Dedifferentiated amniotic fluid mesenchymal stem cell (primary cell): ENCODE measurements around the gene GPR137.
A peak's percentile ranks its signal among the peaks of the same experiment; 100 is the strongest.

ENCODE experiments used
- DNase-seq: peaks from one replicate; pipeline ENCODE4 v3.0.0-alpha.2; 2016; ENCODE audit errors: extremely low spot score

Gene GPR137

GRCh38 chr11:64263947-64264317, 21.7 kb upstream of the GPR137 start:
- DNase-seq, result no peak

- DNase-seq, result no peak
Measured at GRCh38 chr11:64264371-64264852, 21.2 kb upstream of the GPR137 start.

DNA sequence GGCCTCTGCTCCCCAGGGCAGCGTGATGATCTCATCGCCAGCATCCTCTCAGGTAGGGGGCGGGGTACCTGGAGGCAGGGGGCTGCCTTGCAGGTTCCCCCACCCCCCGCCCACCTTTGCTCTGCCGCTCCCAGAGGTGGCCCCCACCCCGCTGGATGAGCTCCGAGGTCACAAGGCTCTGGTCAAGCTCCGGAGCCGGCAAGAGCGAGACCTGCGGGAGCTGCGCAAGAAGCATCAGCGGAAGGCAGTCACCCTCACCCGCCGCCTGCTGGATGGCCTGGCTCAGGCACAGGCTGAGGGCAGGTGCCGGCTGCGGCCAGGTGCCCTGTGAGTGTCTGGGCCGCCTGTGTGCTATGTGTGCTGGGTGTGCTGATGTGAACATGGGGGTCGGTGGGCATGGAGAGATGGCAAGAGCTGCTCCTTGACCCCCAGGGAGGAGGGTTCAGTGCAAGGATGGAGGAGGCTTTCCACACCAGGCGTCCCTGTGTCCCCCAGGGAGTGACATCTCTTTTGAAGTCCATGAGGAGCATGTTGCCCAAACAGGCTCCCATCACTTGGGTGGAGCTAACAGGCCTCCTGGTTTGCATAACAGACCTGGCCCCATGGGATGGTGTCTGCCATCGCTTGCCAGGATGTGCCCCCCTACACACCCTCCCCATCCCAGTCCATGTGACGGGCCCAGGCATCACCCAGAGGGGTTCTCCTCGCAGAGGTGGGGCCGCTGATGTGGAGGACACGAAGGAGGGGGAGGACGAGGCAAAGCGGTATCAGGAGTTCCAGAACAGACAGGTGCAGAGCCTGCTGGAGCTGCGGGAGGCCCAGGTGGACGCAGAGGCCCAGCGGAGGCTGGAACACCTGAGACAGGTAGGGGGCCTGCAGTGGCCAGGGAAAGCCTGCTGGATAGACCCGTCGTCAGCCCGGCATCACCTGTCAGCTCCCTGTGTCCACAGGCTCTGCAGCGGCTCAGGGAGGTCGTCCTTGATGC, 20.2 kb upstream of the GPR137 start:
- no peak for DNase-seq

GRCh38 chr11:64266339-64266738, 19.3 kb upstream of the GPR137 start:
- DNase-seq, result no peak

DNA sequence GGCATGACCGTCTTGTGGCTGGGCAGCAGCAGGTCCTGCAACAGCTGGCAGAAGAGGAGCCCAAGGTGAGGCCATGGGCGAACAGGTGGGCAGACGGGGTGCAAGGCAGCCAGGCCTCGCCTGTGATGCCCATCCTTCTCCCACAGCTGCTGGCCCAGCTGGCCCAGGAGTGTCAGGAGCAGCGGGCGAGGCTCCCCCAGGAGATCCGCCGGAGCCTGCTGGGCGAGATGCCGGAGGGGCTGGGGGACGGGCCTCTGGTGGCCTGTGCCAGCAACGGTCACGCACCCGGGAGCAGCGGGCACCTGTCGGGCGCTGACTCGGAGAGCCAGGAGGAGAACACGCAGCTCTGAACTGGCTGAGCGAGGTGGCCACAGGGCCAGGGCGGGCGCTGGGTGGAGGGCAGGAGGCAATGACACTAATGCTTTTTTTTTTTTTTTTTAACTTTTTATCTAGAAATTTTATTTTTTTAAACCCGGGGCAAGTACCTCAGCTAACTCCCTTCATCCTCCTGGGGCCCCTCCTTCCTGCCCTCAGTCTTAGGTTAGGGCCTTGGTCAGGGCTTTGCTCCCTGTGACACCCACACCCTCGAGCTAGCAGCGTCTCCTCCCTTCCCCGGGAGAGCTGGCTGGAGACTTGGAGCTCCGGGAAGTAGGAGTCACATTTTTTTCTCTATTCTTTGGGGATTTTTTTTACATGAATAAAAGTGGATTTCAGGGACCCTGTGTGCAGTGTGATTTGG, 18.3 kb upstream of the GPR137 start:
- no peak for DNase-seq

GRCh38 chr11:64268025-64268892, 17.4 kb upstream of the GPR137 start:
- DNase-seq, result no peak

- DNase-seq, result no peak
Measured at GRCh38 chr11:64268893-64269539, 16.6 kb upstream of the GPR137 start.

DNA sequence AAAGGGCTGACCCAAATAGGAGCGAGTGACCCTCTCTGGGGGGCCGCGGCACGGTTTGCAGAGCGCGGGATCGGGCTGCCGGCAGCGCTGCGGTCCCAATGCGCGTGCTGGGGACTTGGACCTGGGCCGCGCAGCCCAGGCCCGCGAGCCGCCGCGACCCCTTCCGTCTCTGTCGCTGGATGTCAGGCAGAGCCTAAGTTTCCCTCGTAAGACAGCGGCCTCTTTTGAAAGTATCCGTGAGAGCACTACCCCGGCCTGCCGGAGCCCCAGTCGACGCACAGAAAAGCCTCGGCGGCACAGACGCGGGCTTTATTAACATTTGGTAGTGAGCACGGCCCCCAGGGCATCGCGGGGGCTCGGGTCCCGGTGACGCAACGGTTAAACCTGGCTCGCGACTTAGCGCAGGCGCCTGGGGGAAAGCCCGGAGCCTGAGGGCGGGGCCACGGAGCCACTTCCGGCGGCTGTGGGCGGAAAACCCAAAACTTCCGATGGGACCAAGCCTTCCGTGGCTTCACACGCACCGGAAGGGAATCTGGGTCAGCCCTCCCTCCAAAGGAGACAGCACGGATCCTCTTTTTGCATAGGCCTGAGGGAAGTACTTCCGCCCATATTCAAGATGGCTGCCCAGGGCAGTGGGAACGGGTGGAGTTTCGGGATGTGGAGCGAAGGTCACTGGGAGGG, 16.0 kb upstream of the GPR137 start:
- DNase-seq, result peak; percentile 100

GRCh38 chr11:64275031-64275800, 10.4 kb upstream of the GPR137 start:
- no peak for DNase-seq

DNA sequence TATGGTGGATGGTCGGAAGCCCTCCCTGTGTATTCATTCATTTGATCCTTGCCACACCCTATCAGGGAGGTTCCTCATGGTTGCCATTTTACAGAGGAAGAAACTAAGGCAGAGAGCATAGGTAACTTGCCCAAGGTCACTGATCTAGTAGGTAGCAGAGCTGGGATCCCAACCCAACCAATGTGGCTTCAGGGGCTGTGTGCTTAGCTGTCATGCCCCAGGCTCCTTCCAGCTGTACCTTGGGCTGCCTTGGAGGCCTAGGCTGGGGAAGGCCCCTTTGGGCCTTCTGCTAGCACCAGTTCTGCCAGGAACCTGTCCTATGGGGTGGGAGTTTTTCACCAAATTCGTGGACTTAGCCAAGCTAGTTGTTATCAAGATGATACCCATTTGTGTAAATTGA, 9.8 kb upstream of the GPR137 start:
- no peak for DNase-seq

DNA sequence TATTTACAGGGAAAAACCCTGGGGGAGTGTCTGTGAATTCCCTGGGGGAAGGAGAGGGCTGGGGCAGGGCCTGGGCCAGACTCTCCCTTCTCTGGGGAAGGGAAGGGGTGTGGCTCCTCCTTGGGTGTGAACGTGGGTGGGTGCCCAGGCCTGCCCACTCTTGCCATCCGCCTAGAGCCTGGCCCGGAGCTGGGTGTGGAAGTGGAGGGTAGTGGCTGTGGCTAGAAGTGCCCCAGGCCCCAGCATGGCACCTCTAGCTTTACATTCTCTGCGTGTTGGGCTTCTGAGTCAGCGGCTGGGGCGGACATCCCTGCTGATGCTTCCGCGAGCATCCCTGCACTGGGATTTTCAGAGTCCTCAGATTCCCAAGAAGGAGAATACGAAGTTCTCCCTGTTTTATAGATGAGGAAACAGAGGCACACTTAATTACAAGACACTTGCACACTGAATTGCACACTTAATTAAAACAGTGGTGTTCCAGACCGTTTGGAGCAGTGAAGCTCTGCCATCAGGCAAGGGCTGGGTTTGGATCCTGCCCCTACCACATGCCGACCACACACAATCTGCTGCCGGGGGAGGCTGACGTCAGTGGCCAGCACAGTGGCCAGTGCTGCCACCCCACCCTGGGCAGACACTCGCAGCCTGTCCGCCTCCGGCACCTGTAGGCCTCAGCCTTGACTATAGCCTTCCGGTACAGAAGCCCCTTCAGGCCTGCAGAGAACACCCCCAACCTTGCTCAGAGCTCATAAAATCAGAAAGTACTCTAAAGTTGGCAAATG, 8.8 kb upstream of the GPR137 start:
- DNase-seq, result no peak

GRCh38 chr11:64278576-64279190, 7.0 kb upstream of the GPR137 start:
- DNase-seq, result no peak

- DNase-seq, result no peak
Measured at GRCh38 chr11:64281957-64282770, 3.5 kb upstream of the GPR137 start.

GRCh38 chr11:64283092-64283491, 2.6 kb upstream of the GPR137 start:
- DNase-seq, result no peak

- DNase-seq, result peak; percentile 91
Measured at GRCh38 chr11:64284048-64284961, 1.3 kb upstream of the GPR137 start, which contains the start of gene BAD. Gene BAD (minus strand): TSS chr11:64284665. CDS start chr11:64284368, 297 bp downstream.
